Hepatocyte (in vitro differentiated cells): ENCODE data around the gene TACC2.

Experiments
- EZH2 ChIP-seq: fragments of 200-600 bp; sonication (generic); IDR thresholded peaks from 2 replicates; pipeline ENCODE4 v1.6.1; 2016; ENCODE audit warnings: antibody characterized with exemption, mild to moderate bottlenecking, borderline replicate concordance
- EZH2phosphoT487 ChIP-seq: fragments of 200-600 bp; sonication (generic); IDR thresholded peaks from one replicate; pipeline ENCODE4 v1.6.1; 2018; ENCODE audit warnings: antibody characterized with exemption, mild to moderate bottlenecking, low read depth, moderate library complexity; ENCODE audit not compliant: unreplicated experiment, severe bottlenecking
- TF ChIP-seq, protein P1 (sequence below): fragments of 200-600 bp; sonication (generic); IDR thresholded peaks from 2 replicates; pipeline ENCODE4 v1.5.1; 2016; ENCODE audit warnings: antibody characterized with exemption, mild to moderate bottlenecking; ENCODE audit not compliant: poor library complexity

DNA sequence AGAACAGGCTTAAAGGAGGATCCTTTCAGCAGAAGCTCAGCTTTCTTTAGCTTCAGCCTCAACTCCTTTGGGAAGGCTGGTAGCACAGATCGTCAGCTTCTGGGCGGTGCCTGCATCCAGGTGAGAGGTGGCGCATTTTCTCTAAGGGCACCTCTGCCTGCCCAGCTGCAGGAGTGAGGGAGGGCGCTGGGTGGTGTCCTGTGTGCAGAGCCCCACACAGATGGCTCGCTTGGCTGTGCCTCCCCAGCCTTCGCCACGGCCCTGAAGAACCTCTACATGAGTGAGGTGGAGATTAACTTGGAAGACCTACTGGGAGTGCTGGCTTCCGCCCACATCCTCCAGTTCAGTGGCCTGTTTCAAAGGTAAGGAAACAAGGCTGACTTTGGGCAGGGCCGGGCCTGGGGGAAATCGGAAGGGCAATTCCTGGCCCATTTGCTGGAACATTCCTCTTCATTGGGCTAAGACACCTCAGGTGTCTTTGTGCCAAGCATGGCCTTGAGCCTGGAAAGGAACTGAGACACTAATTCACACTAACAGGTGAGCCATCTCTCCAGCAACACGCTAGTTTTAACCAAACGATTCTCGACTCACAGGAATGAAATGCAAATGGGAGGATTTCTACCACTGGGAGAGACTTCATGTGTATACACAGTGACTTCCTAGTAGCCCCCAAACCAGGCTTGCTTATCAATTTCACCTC is 302.0 kb downstream of the TACC2 start:
- TF ChIP-seq EZH2 (no peak), EZH2phosphoT487 (no peak)
- TF ChIP-seq, protein P1, sequence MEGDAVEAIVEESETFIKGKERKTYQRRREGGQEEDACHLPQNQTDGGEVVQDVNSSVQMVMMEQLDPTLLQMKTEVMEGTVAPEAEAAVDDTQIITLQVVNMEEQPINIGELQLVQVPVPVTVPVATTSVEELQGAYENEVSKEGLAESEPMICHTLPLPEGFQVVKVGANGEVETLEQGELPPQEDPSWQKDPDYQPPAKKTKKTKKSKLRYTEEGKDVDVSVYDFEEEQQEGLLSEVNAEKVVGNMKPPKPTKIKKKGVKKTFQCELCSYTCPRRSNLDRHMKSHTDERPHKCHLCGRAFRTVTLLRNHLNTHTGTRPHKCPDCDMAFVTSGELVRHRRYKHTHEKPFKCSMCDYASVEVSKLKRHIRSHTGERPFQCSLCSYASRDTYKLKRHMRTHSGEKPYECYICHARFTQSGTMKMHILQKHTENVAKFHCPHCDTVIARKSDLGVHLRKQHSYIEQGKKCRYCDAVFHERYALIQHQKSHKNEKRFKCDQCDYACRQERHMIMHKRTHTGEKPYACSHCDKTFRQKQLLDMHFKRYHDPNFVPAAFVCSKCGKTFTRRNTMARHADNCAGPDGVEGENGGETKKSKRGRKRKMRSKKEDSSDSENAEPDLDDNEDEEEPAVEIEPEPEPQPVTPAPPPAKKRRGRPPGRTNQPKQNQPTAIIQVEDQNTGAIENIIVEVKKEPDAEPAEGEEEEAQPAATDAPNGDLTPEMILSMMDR = no peak
